Measurements from ENCODE around the gene KCNMB4.

Gene KCNMB4

GRCh38 chr12:70393787-70394499, 27.9 kb downstream of the KCNMB4 start:
- no peak for TF ChIP-seq CTCF (IDR thresholded peaks at IDR 0.05; ENCODE audit: control insufficient read depth, extremely low read depth, insufficient read depth)
- DNase-seq (ENCODE audit: low read depth) = no peak
- no peak overlapping the region for H3K4me3 ChIP-seq (ENCODE audit: low read depth, low read length)

GRCh38 chr12:70398002-70398401, 31.9 kb downstream of the KCNMB4 start:
- DNase-seq (ENCODE audit: low read depth) = no peak
- TF ChIP-seq CTCF (IDR thresholded peaks at IDR 0.05; ENCODE audit: control insufficient read depth, extremely low read depth, insufficient read depth) = no peak
- no peak overlapping the region for H3K4me3 ChIP-seq (ENCODE audit: low read depth, low read length)

GRCh38 chr12:70398862-70399261, 32.8 kb downstream of the KCNMB4 start:
- DNase-seq (ENCODE audit: low read depth) = no peak
- no peak overlapping the region for H3K4me3 ChIP-seq (ENCODE audit: low read depth, low read length)
- TF ChIP-seq CTCF (IDR thresholded peaks at IDR 0.05; ENCODE audit: control insufficient read depth, extremely low read depth, insufficient read depth) = no peak

- DNase-seq (ENCODE audit: low read depth) = peak; percentile 13
- H3K4me3 ChIP-seq (ENCODE audit: low read depth, low read length) = no peak overlapping the region
- TF ChIP-seq CTCF (IDR thresholded peaks at IDR 0.05; ENCODE audit: control insufficient read depth, extremely low read depth, insufficient read depth) = no peak
Measured at GRCh38 chr12:70399311-70399710, 33.2 kb downstream of the KCNMB4 start.

DNA sequence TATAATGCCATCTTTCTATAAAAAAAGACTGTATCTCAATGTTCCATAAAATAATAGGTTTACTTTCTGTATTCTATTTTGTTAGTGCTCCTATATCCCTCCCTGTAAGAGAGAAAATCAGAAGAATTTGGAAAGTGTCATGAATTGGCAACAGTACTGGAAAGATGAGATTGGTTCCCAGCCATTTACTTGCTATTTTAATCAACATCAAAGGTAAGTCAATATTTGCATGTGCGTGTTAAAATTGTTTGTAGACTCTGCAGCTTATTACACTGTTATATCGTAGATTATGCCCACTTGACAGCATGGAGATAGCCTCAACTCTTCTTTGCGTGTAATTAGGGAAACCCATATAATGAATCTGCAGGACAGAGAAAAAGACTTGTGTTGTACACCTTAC, 34.0 kb downstream of the KCNMB4 start:
- no peak overlapping the region for H3K4me3 ChIP-seq (ENCODE audit: low read depth, low read length)
- TF ChIP-seq CTCF (IDR thresholded peaks at IDR 0.05; ENCODE audit: control insufficient read depth, extremely low read depth, insufficient read depth) = no peak
- peak; percentile 84 for DNase-seq (ENCODE audit: low read depth)

GRCh38 chr12:70402597-70402996, 36.5 kb downstream of the KCNMB4 start:
- TF ChIP-seq CTCF (IDR thresholded peaks at IDR 0.05; ENCODE audit: control insufficient read depth, extremely low read depth, insufficient read depth) = peak; percentile 32; the same call in 1 of the 2 replicates
- no peak overlapping the region for H3K4me3 ChIP-seq (ENCODE audit: low read depth, low read length)
- DNase-seq (ENCODE audit: low read depth) = no peak

GRCh38 chr12:70403826-70404225, 37.7 kb downstream of the KCNMB4 start:
- H3K4me3 ChIP-seq (ENCODE audit: low read depth, low read length) = no peak overlapping the region
- no peak for DNase-seq (ENCODE audit: low read depth)
- no peak for TF ChIP-seq CTCF (IDR thresholded peaks at IDR 0.05; ENCODE audit: control insufficient read depth, extremely low read depth, insufficient read depth)

All from LNCaP clone FGC (cell line).